HepG2 (cell line): ENCODE data around the gene CTNNBL1. TPM values are rescaled to one million over a fixed set of nuclear protein-coding genes. Genes with fewer than 3 reads are reported as not detected.
A peak's percentile ranks its signal among the peaks of the same experiment; 100 is the strongest.

Experiments used
- ATAC-seq: fragments of 200-7000 bp; cut with Tn5 transposase; 3 replicates; pipeline ENCODE4 v1.9.1; 2020; ENCODE audit warnings: mild to moderate bottlenecking, moderate library complexity
- BruUV-seq: library from RNA; stranded (reverse); fragments of 400-500 nt; replicated peaks from 2 replicates; lab custom pipeline; 2021; lab: Mats Ljungman, UMichigan
- CTCF ChIA-PET: fragments of 300-600 bp; formaldehyde crosslinking; extraction: SDS; loops from one replicate; lab custom pipeline; 2021; ENCODE audit warnings: low total read pairs, inconsistent platforms, low intra/inter-chr PET ratio; lab: Yijun Ruan, JAX
- POLR2A ChIA-PET: fragments of 350-600 bp; sonication (Branson Sonifier 250); formaldehyde crosslinking; loops from one replicate; lab custom pipeline; 2020; ENCODE audit warnings: antibody characterized with exemption, inconsistent platforms; lab: Yijun Ruan, JAX
- DNase-seq: peaks from one replicate; pipeline ENCODE4 v3.0.0-alpha.2; 2015; ENCODE audit warnings: low spot score
- FAIRE-seq: peaks from 3 replicates; lab custom pipeline; 2011; peaks lifted over from hg19 to GRCh38; lab: Jason Lieb, UNC
- H2AFZ ChIP-seq: one replicate; pipeline ENCODE4 v1.6.1; 2011; ENCODE audit warnings: low read length, inconsistent platforms
- H3K27ac ChIP-seq: fragments of 300-600 bp; 3 replicates; pipeline ENCODE4 v1.8.0; 2011; ENCODE audit warnings: mixed run types, mild to moderate bottlenecking, mixed read lengths, low read length, inconsistent platforms; ENCODE audit not compliant: insufficient read depth; ENCODE audit errors: extremely low read length
- H3K27me3 ChIP-seq, 2 experiments: fragments of 200-600 bp in 1 of 2; 2 replicates in 1 of 2; 3 replicates in 1 of 2; pipeline versions ENCODE4 v1.6.0 to v1.8.0; 2011; ENCODE audit warnings: low read length in 2 of 2, mild to moderate bottlenecking in 2 of 2, moderate library complexity in 2 of 2, inconsistent platforms in 1 of 2; ENCODE audit not compliant: insufficient read depth in 2 of 2, control insufficient read depth in 1 of 2
- H3K36me3 ChIP-seq, 2 experiments: fragments of 200-600 bp in 1 of 2; replicated peaks in 1 of 2; 2 replicates in 1 of 2; 3 replicates in 1 of 2; pipeline versions ENCODE4 v1.5.1 to v1.8.0; 2011; ENCODE audit warnings: low read length in 2 of 2, inconsistent platforms in 1 of 2; ENCODE audit not compliant: insufficient read depth in 2 of 2, control insufficient read depth in 1 of 2
- H3K4me1 ChIP-seq: 2 replicates; pipeline ENCODE4 v1.5.1; 2012; ENCODE audit warnings: low read length, inconsistent platforms; ENCODE audit not compliant: insufficient read depth
- H3K4me2 ChIP-seq: 2 replicates; pipeline ENCODE4 v1.6.0; 2011; ENCODE audit warnings: low read depth, low read length, inconsistent platforms
- H3K4me3 ChIP-seq, 3 experiments: fragments of 200-600 bp in 1 of 3; sonication (generic), shearing (Covaris generic) in 1 of 3; replicated peaks in 1 of 3; 2 replicates each; pipeline ENCODE4 v1.5.1; 2011 to 2016; ENCODE audit warnings: low read length in 3 of 3, inconsistent platforms in 2 of 3, low read depth in 2 of 3, mild to moderate bottlenecking in 2 of 3, control low read depth in 1 of 3, mixed read lengths in 1 of 3; ENCODE audit not compliant: insufficient read depth in 1 of 3
- H3K79me2 ChIP-seq: one replicate; pipeline ENCODE4 v1.6.1; 2011; ENCODE audit warnings: low read length, inconsistent platforms; ENCODE audit not compliant: insufficient read depth
- H3K9ac ChIP-seq: 2 replicates; pipeline ENCODE4 v1.6.0; 2011; ENCODE audit warnings: mild to moderate bottlenecking, low read depth, low read length, inconsistent platforms; ENCODE audit not compliant: insufficient read depth
- H3K9me3 ChIP-seq: 2 replicates; pipeline ENCODE4 v1.5.1; 2012; ENCODE audit warnings: mild to moderate bottlenecking, low read length
- H4K20me1 ChIP-seq: 2 replicates; pipeline ENCODE4 v1.6.0; 2011; ENCODE audit warnings: inconsistent platforms, mild to moderate bottlenecking, low read length, moderate library complexity; ENCODE audit not compliant: insufficient read depth
- CEBPB ChIP-seq: IDR thresholded peaks from 2 replicates; pipeline ENCODE4 v1.6.1; 2011; ENCODE audit warnings: low read depth, low read length, improper control_type of control experiment, borderline replicate concordance
- CEBPG ChIP-seq: IDR thresholded peaks from 2 replicates; pipeline ENCODE4 v1.6.1; 2016
- CREB1 ChIP-seq, 2 experiments: fragments of 450-650 bp in 1 of 2; IDR thresholded peaks; 2 replicates each; pipeline ENCODE4 v1.6.1; 2016 to 2017; ENCODE audit warnings: control low read depth in 1 of 2, mild to moderate bottlenecking in 1 of 2, missing compliant biosample characterization in 1 of 2, missing genetic modification characterization in 1 of 2
- MED13 ChIP-seq: sonication (generic); formaldehyde crosslinking; IDR thresholded peaks from 2 replicates; pipeline ENCODE4 v1.5.0; 2020; ENCODE audit warnings: missing genetic modification reagents
- NAIF1 ChIP-seq: sonication (generic); formaldehyde crosslinking; IDR thresholded peaks from 2 replicates; pipeline ENCODE4 v1.5.0; 2020; ENCODE audit warnings: mild to moderate bottlenecking, missing genetic modification reagents, borderline replicate concordance
- PHF20 ChIP-seq: sonication (generic); formaldehyde crosslinking; IDR thresholded peaks from 2 replicates; pipeline ENCODE4 v1.5.0; 2020; ENCODE audit warnings: mild to moderate bottlenecking, missing genetic modification reagents
- SP5 ChIP-seq: IDR thresholded peaks from 2 replicates; pipeline ENCODE4 v1.6.1; 2016; ENCODE audit warnings: low read depth, borderline replicate concordance
- YY1 ChIP-seq: IDR thresholded peaks from 2 replicates; pipeline ENCODE4 v1.6.1; 2011; ENCODE audit warnings: low read length, low read depth, moderate library complexity, mild to moderate bottlenecking; ENCODE audit not compliant: insufficient read depth, insufficient replicate concordance
- ZNF180 ChIP-seq: sonication (generic); formaldehyde crosslinking; IDR thresholded peaks from 2 replicates; pipeline ENCODE4 v1.4.0; 2020; ENCODE audit warnings: low read depth, missing genetic modification reagents, borderline replicate concordance
- ZNF768 ChIP-seq: sonication (generic); formaldehyde crosslinking; IDR thresholded peaks from 2 replicates; pipeline ENCODE4 v1.4.0; 2020; ENCODE audit warnings: missing genetic modification reagents
- ZNF782 ChIP-seq: sonication (generic); formaldehyde crosslinking; IDR thresholded peaks from 2 replicates; pipeline ENCODE4 v1.4.0; 2020; ENCODE audit warnings: missing genetic modification reagents, mild to moderate bottlenecking, borderline replicate concordance
- WGBS: methylation state at CpG from one replicate; pipeline ENCODE4 v1.1.6; 2017; ENCODE audit warnings: low lambda C conversion rate; 5-methylcytosine and 5-hydroxymethylcytosine counted together
- in situ Hi-C: cut with HindIII; loops from 2 replicates; pipeline ENCODE4 v1.10.0; 2017; ENCODE audit warnings: low pct_unique_long_range_greater_than_20kb; ENCODE audit not compliant: extremely low pct_ligation_motif_present
- intact Hi-C: fragments of 100-400 bp; cut with micrococcal nuclease; formaldehyde crosslinking; loops from one replicate; pipeline ENCODE4 v1.10.0; 2022; ENCODE audit not compliant: unreplicated experiment
- polyA plus RNA-seq, 8 experiments: library from polyadenylated mRNA; depleted of rRNA in 3 of 8; stranded (reverse) in 7 of 8; unstranded in 1 of 8; fragments of >200 nt; fragmentation: Illumina TruSeq in 4 of 8; extraction: Trizol in 4 of 8; gene quantifications; 2 replicates each; pipeline versions ENCODE4 v1.2.1 to v1.2.3, GENCODE V29; 2011 to 2016; ENCODE audit warnings: low read depth in 4 of 8, missing spikeins in 1 of 8, mixed read lengths in 1 of 8; ENCODE audit not compliant: insufficient read depth in 1 of 8
- total RNA-seq, 5 experiments: library from RNA; depleted of rRNA; stranded (reverse); fragments of >200 nt; fragmentation: Illumina TruSeq; extraction: Trizol; gene quantifications; 2 replicates each; pipeline ENCODE4 v1.2.3, GENCODE V29; 2016; ENCODE audit warnings: low read depth in 1 of 5
- TF ChIP-seq, protein P1 (sequence below): fragments of 450-650 bp; IDR thresholded peaks from 2 replicates; pipeline ENCODE4 v1.6.1; 2016
- TF ChIP-seq, protein P2 (sequence below): sonication (generic); IDR thresholded peaks from 2 replicates; pipeline ENCODE4 v1.6.1; 2016; ENCODE audit warnings: low read depth, borderline replicate concordance

CTNNBL1 gene
- total and polyA plus RNA-seq, 2 of the 13 experiments (the other 11 are each of a cell fraction or from before 2014, with no cell fraction given): 49.3 to 94.6 TPM

GRCh38 chr20:37770908-37771307 is 77.1 kb downstream of the CTNNBL1 start:
- in situ Hi-C loops: no loop called here
- Histone ChIP-seq H4K20me1 (no peaks in the 10 kb centered on the region), H3K27ac (no peak overlapping the region), H2AFZ (no peak overlapping the region), H3K36me3 (peaks cover 17 to 34% of the 10 kb centered on the region in 2 experiments; a peak in 4 of 5 replicates), H3K27me3 (no peaks in the 10 kb centered on the region), H3K4me1 (no peaks in the 10 kb centered on the region), H3K9me3 (no peaks in the 10 kb centered on the region), H3K4me2 (no peak overlapping the region), H3K79me2 (no peaks in the 10 kb centered on the region), H3K9ac (no peak overlapping the region), H3K4me3 (no peak overlapping the region)
- TF ChIP-seq CEBPG (CRISPR knock-in tag) (peak; percentile 25; the same call in 1 of the 2 replicates), NAIF1 (CRISPR knock-in tag) (no peak), ZNF782 (no peak), CEBPB (peak; percentile 94), YY1 (no peak), ZNF768 (CRISPR knock-in tag) (no peak)
- ATAC-seq (no peak), FAIRE-seq (no peak), DNase-seq (no peak)
- intact Hi-C loops: no loop called here
- BruUV-seq: no TSS peak
- POLR2A ChIA-PET: no interaction called here
- WGBS: 91% methylated on average over 5 of the region's 5 CpGs
- CTCF ChIA-PET: no interaction called here

- in situ Hi-C loops: no loop called here
- FAIRE-seq (no peak), DNase-seq (no peak), ATAC-seq (no peak)
- Histone ChIP-seq H3K27me3 (no peaks in the 10 kb centered on the region), H3K9me3 (no peaks in the 10 kb centered on the region), H3K4me2 (no peak overlapping the region), H4K20me1 (no peaks in the 10 kb centered on the region), H3K27ac (no peak overlapping the region), H2AFZ (no peak overlapping the region), H3K4me3 (no peak overlapping the region), H3K79me2 (no peaks in the 10 kb centered on the region), H3K9ac (no peak overlapping the region), H3K36me3 (peaks cover 13 to 38% of the 10 kb centered on the region in 2 experiments; a peak in 4 of 5 replicates), H3K4me1 (no peaks in the 10 kb centered on the region)
- POLR2A ChIA-PET: no interaction called here
- 100% methylated on average over 1 of the region's 1 CpG for WGBS
- intact Hi-C loops: no loop called here
- CTCF ChIA-PET: no interaction called here
- no TSS peak for BruUV-seq
- TF ChIP-seq, protein P1, sequence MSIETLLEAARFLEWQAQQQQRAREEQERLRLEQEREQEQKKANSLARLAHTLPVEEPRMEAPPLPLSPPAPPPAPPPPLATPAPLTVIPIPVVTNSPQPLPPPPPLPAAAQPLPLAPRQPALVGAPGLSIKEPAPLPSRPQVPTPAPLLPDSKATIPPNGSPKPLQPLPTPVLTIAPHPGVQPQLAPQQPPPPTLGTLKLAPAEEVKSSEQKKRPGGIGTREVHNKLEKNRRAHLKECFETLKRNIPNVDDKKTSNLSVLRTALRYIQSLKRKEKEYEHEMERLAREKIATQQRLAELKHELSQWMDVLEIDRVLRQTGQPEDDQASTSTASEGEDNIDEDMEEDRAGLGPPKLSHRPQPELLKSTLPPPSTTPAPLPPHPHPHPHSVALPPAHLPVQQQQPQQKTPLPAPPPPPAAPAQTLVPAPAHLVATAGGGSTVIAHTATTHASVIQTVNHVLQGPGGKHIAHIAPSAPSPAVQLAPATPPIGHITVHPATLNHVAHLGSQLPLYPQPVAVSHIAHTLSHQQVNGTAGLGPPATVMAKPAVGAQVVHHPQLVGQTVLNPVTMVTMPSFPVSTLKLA: no peak
- TF ChIP-seq PHF20 (CRISPR knock-in tag) (no peak), CEBPB (peak; percentile 91), SP5 (CRISPR knock-in tag) (no peak), ZNF180 (CRISPR knock-in tag) (no peak), CREB1 (IDR thresholded peaks at IDR 0.05) (peak; percentile 64), CREB1 (CRISPR knock-in tag; IDR thresholded peaks at IDR 0.05) (no peak), MED13 (CRISPR knock-in tag) (no peak)
- TF ChIP-seq, protein P2, sequence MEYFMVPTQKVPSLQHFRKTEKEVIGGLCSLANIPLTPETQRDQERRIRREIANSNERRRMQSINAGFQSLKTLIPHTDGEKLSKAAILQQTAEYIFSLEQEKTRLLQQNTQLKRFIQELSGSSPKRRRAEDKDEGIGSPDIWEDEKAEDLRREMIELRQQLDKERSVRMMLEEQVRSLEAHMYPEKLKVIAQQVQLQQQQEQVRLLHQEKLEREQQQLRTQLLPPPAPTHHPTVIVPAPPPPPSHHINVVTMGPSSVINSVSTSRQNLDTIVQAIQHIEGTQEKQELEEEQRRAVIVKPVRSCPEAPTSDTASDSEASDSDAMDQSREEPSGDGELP: no peak
Measured at GRCh38 chr20:37773291-37773826, 79.5 kb downstream of the CTNNBL1 start.
